Natural killer cell (primary cell): ENCODE results near the gene PTPN9. TPM values are rescaled to one million over a fixed set of nuclear protein-coding genes. Genes with fewer than 3 reads are reported as not detected.
"Not testable (repeated sequence)": the region's sequence is repeated elsewhere in the genome, so short reads cannot be mapped to it uniquely, and the experiment has no call there.

Experiments
- ATAC-seq, 3 donors: fragments of 150-1000 bp in 2 of 3; fragments of 200-7000 bp in 1 of 3; cut with Tn5 transposase; 1 replicate in 1 of 3; 2 replicates in 2 of 3; pipeline ENCODE4 v1.10.0; 2021; ENCODE audit warnings: mild to moderate bottlenecking in 2 of 3, moderate library complexity in 2 of 3
- DNase-seq, 2 donors: peaks; one replicate each; pipeline versions ENCODE4 v3.0.0 to v3.0.0-alpha.2; 2013 to 2021; ENCODE audit warnings: mixed read lengths in 1 of 2
- H3K27ac ChIP-seq: one replicate; pipeline ENCODE4 v1.5.1; 2013; ENCODE audit warnings: mild to moderate bottlenecking, low read length
- H3K27me3 ChIP-seq: one replicate; pipeline ENCODE4 v1.6.1; 2013; ENCODE audit warnings: low read length; ENCODE audit not compliant: control insufficient read depth, insufficient read depth
- H3K36me3 ChIP-seq: one replicate; pipeline ENCODE4 v1.6.1; 2013; ENCODE audit warnings: low read length; ENCODE audit not compliant: control insufficient read depth, insufficient read depth
- H3K4me1 ChIP-seq: one replicate; pipeline ENCODE4 v1.6.1; 2013; ENCODE audit warnings: low read length; ENCODE audit not compliant: control insufficient read depth, insufficient read depth
- H3K4me3 ChIP-seq: one replicate; pipeline ENCODE4 v1.5.1; 2013; ENCODE audit warnings: low read length
- H3K9me3 ChIP-seq: one replicate; pipeline ENCODE4 v1.6.1; 2013; ENCODE audit warnings: low read length; ENCODE audit not compliant: control insufficient read depth, insufficient read depth
- H3K27ac Mint-ChIP-seq, 2 donors: one replicate each; pipeline ENCODE4 v1.8.0; 2022; ENCODE audit warnings: mild to moderate bottlenecking in 2 of 2, mixed read lengths in 2 of 2, moderate library complexity in 1 of 2
- H3K27me3 Mint-ChIP-seq, 2 donors: one replicate each; pipeline ENCODE4 v1.8.0; 2022; ENCODE audit warnings: low read depth in 2 of 2, mixed read lengths in 2 of 2
- H3K36me3 Mint-ChIP-seq: one replicate; pipeline ENCODE4 v1.8.0; 2022; ENCODE audit warnings: mixed read lengths
- H3K4me1 Mint-ChIP-seq, 2 donors: one replicate each; pipeline ENCODE4 v1.8.0; 2022; ENCODE audit warnings: mixed read lengths in 2 of 2
- H3K4me3 Mint-ChIP-seq: one replicate; pipeline ENCODE4 v1.8.0; 2022; ENCODE audit warnings: mild to moderate bottlenecking, moderate library complexity, mixed read lengths
- H3K9me3 Mint-ChIP-seq, 2 donors: one replicate each; pipeline ENCODE4 v1.8.0; 2022; ENCODE audit warnings: mixed read lengths in 2 of 2
- WGBS: methylation state at CpG from one replicate; pipeline ENCODE4 v1.1.7; 2013; ENCODE audit warnings: missing lambda C conversion rate; ENCODE audit not compliant: insufficient coverage; 5-methylcytosine and 5-hydroxymethylcytosine counted together
- intact Hi-C: fragments of 100-400 bp; cut with micrococcal nuclease; formaldehyde crosslinking; loops from one replicate; pipeline ENCODE4 v1.14.2; 2022
- total RNA-seq, 4 donors: library from RNA; stranded (reverse); fragments of 120-200 nt in 1 of 4; gene quantifications; one replicate each; pipeline versions ENCODE4 v1.2.3 to v1.2.4, GENCODE V29; 2013 to 2022
- TF ChIP-seq, protein P1 (sequence below): fragments of 200-600 bp; IDR thresholded peaks from one replicate; pipeline ENCODE4 v1.8.0; 2022; ENCODE audit warnings: antibody characterized with exemption

Gene PTPN9
- total RNA-seq, 3 donors from 2014 or later (not counting 1 experiment from before 2014, with no cell fraction given), result 28.3 to 33.0 (median 28.9) TPM

DNA sequence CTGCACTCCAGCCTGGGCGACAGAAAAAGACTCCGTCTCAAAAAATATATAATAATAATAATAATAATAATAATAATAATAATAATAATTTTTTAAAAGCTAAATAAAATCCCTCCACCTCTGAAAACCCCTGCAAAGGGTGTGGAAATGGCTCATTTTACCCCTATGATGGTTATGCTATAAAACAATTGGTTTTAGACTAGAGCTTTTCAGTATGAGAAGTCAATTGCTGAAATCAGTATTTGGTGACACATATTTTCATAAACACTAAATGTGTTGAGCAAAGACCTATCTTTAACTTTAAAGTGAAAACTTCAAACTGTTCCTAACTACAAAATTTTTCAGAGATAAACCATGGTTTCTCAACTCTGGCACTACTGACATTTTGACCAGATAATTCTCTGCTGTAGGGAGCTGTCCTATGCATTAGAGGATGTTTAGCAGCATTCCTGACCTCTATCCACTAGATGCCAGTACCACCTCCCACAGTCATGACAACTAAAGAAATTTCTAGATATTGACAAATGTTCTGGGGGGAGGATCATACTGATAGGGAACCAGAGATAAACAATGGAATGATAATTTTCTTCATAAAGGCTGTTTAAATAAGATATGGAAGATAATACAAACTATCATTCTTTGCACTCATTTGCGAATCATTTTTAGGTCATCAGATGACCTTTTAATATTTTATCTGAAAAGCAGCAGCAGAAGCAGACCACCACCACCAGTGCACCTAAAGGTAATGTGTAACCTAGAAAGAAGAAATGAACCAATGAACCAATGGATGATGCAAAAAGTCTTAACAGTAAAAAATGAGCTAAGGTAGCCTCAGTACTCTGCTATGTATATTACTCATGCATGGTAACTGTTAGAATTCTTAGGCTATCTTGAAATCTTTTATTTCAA is 13.8 kb downstream of the PTPN9 start:
- no peaks in the 10 kb centered on the region for H3K36me3 Mint-ChIP-seq
- ATAC-seq (no peak), DNase-seq (no peak)
- Histone ChIP-seq H3K4me3 (no peak overlapping the region), H3K4me1 (no peaks in the 10 kb centered on the region), H3K27me3 (no peaks in the 10 kb centered on the region), H3K36me3 (no peaks in the 10 kb centered on the region), H3K9me3 (no peaks in the 10 kb centered on the region), H3K27ac (no peak overlapping the region)
- H3K9me3 Mint-ChIP-seq, result no peaks in the 10 kb centered on the region
- TF ChIP-seq, protein P1, sequence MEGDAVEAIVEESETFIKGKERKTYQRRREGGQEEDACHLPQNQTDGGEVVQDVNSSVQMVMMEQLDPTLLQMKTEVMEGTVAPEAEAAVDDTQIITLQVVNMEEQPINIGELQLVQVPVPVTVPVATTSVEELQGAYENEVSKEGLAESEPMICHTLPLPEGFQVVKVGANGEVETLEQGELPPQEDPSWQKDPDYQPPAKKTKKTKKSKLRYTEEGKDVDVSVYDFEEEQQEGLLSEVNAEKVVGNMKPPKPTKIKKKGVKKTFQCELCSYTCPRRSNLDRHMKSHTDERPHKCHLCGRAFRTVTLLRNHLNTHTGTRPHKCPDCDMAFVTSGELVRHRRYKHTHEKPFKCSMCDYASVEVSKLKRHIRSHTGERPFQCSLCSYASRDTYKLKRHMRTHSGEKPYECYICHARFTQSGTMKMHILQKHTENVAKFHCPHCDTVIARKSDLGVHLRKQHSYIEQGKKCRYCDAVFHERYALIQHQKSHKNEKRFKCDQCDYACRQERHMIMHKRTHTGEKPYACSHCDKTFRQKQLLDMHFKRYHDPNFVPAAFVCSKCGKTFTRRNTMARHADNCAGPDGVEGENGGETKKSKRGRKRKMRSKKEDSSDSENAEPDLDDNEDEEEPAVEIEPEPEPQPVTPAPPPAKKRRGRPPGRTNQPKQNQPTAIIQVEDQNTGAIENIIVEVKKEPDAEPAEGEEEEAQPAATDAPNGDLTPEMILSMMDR, result no peak
- H3K4me3 Mint-ChIP-seq, result no peak overlapping the region
- H3K4me1 Mint-ChIP-seq, result peaks cover 0 to 29% of the 10 kb centered on the region in 2 donors
- intact Hi-C loops, result no loop called here
- no peaks in the 10 kb centered on the region for H3K27me3 Mint-ChIP-seq
- 100% methylated on average over 1 of the region's 3 CpGs for WGBS
- H3K27ac Mint-ChIP-seq, result peak overlapping the region in 1 of 2 donors; percentile 23

DNA sequence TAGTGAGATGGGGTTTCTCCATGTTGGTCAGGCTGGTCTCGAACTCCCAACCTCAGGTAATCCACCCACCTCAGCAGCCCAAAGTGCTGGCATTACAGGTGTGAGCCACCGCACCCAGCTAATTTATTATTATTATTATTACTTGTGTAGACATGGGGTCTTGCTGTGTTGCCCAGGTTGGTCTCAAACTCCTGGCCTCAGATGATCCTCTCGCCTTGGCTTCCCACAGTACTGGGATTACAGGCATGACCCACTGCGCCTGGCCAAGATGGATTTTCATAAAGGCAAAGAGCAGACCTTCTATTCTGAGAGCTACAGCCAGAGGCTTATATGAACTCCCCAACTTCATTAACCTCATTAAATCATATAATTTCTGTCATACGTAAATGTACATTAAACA is 17.2 kb downstream of the PTPN9 start:
- Mint-ChIP-seq H3K27me3 (no peaks in the 10 kb centered on the region), H3K27ac (no peak overlapping the region), H3K4me3 (no peak overlapping the region), H3K36me3 (no peaks in the 10 kb centered on the region), H3K9me3 (no peaks in the 10 kb centered on the region), H3K4me1 (peaks cover 0 to 19% of the 10 kb centered on the region in 2 donors)
- Histone ChIP-seq H3K4me1 (no peaks in the 10 kb centered on the region), H3K9me3 (no peaks in the 10 kb centered on the region), H3K4me3 (no peak overlapping the region), H3K27ac (no peak overlapping the region), H3K36me3 (no peaks in the 10 kb centered on the region), H3K27me3 (no peaks in the 10 kb centered on the region)
- WGBS, result 98% methylated on average over 3 of the region's 5 CpGs
- intact Hi-C loops, result no loop called here
- DNase-seq (no peak), ATAC-seq (no peak)
- TF ChIP-seq, protein P1, result no peak

DNA sequence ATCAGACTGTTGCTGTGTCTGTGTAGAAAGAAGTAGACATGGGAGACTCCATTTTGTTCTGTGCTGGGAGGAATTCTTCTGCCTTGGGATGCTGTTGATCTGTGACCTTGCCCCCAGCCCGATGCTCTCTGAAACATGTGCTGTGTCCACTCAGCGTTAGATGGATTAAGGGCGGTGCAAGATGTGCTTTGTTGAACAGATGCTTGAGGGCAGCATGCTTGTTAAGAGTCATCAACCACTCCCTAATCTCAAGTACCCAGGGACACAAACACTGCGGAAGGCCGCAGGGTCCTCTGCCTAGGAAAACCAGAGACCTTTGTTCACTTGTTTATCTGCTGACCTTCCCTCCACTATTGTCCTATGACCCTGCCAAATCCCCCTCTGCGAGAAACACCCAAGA is 19.8 kb downstream of the PTPN9 start:
- H3K9me3 ChIP-seq, H3K4me1 ChIP-seq, H3K36me3 Mint-ChIP-seq, H3K4me3 Mint-ChIP-seq, H3K27me3 Mint-ChIP-seq, intact Hi-C loops, H3K27ac Mint-ChIP-seq, H3K36me3 ChIP-seq, H3K4me3 ChIP-seq, H3K27me3 ChIP-seq, H3K9me3 Mint-ChIP-seq, ATAC-seq, H3K27ac ChIP-seq, DNase-seq: not testable (repeated sequence)
- peaks cover 0 to 23% of the 10 kb centered on the region in 2 donors for H3K4me1 Mint-ChIP-seq
- 100% methylated on average over 3 of the region's 6 CpGs for WGBS

DNA sequence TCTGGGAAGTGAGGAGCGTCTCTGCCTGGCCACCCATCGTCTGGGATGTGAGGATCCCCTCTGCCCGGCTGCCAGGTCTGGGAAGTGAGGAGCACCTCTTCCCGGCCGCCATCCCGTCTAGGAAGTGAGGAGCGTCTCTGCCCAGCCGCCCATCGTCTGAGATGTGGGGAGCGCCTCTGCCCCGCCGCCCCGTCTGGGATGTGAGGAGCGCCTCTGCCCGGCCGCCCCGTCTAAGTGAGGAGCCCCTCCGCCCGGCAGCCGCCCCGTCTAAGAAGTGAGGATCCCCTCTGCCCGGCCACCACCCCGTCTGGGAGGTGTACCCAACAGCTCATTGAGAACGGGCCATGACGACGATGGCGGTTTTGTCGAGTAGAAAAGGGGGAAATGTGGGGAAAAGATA is 20.2 kb downstream of the PTPN9 start:
- H3K4me1 Mint-ChIP-seq, result peaks cover 0 to 23% of the 10 kb centered on the region in 2 donors
- H3K9me3 ChIP-seq, DNase-seq, H3K27ac ChIP-seq, ATAC-seq, H3K27me3 ChIP-seq, H3K4me3 ChIP-seq, H3K27me3 Mint-ChIP-seq, H3K36me3 ChIP-seq, H3K4me3 Mint-ChIP-seq, H3K9me3 Mint-ChIP-seq, H3K4me1 ChIP-seq, H3K36me3 Mint-ChIP-seq, intact Hi-C loops, H3K27ac Mint-ChIP-seq: not testable (repeated sequence)
- 100% methylated on average over 17 of the region's 28 CpGs for WGBS
